HepG2 (cell line): Measurements from ENCODE around the gene SMYD2. TPM values are rescaled to one million over a fixed set of nuclear protein-coding genes. Genes with fewer than 3 reads are reported as not detected.

Source experiments
- CREM ChIP-seq, 2 experiments: sonication (generic) in 1 of 2; formaldehyde crosslinking in 1 of 2; IDR thresholded peaks; 2 replicates each; pipeline versions ENCODE4 v1.4.0 to v1.6.1; 2016 to 2020; ENCODE audit warnings: antibody characterized with exemption in 1 of 2, mild to moderate bottlenecking in 1 of 2, missing genetic modification reagents in 1 of 2
- HNF4A ChIP-seq: sonication (generic); formaldehyde crosslinking; IDR thresholded peaks from 2 replicates; pipeline ENCODE4 v1.4.0; 2020; ENCODE audit warnings: missing genetic modification reagents
- NFE2 ChIP-seq: sonication (generic); formaldehyde crosslinking; IDR thresholded peaks from 2 replicates; pipeline ENCODE4 v1.4.0; 2020; ENCODE audit warnings: missing genetic modification reagents
- NONO ChIP-seq, 2 experiments: fragments of 450-650 bp in 1 of 2; sonication (generic) in 1 of 2; formaldehyde crosslinking in 1 of 2; IDR thresholded peaks in 1 of 2; conservative IDR thresholded peaks in 1 of 2; 2 replicates each; pipeline versions ENCODE4 v1.6.1 to v1.8.0; 2017 to 2022; ENCODE audit warnings: mild to moderate bottlenecking in 1 of 2, missing genetic modification reagents in 1 of 2, moderate library complexity in 1 of 2
- SOX13 ChIP-seq, 3 experiments: fragments of 450-650 bp in 1 of 3; sonication (generic) in 1 of 3; formaldehyde crosslinking in 1 of 3; IDR thresholded peaks in 2 of 3; conservative IDR thresholded peaks in 1 of 3; 2 replicates each; pipeline versions ENCODE4 v1.5.0 to v1.6.1; 2016 to 2020; ENCODE audit warnings: antibody characterized with exemption in 1 of 3, mild to moderate bottlenecking in 1 of 3, missing compliant biosample characterization in 1 of 3, missing genetic modification reagents in 1 of 3, moderate library complexity in 1 of 3
- SRSF4 ChIP-seq: fragments of 200-400 bp; formaldehyde crosslinking; IDR thresholded peaks from one replicate; pipeline ENCODE4 v1.6.1; 2018; ENCODE audit warnings: mild to moderate bottlenecking, low read depth, low read length, moderate library complexity; ENCODE audit not compliant: poor library complexity, severe bottlenecking
- ZBTB38 ChIP-seq: sonication (generic); formaldehyde crosslinking; IDR thresholded peaks from 2 replicates; pipeline ENCODE4 v1.5.1; 2020; ENCODE audit warnings: mild to moderate bottlenecking, missing genetic modification reagents
- ZNF747 ChIP-seq: sonication (generic); formaldehyde crosslinking; IDR thresholded peaks from 2 replicates; pipeline ENCODE4 v1.8.1; 2023; ENCODE audit warnings: missing genetic modification reagents, mild to moderate bottlenecking, borderline replicate concordance
- polyA plus RNA-seq, 8 experiments: library from polyadenylated mRNA; depleted of rRNA in 3 of 8; stranded (reverse) in 7 of 8; unstranded in 1 of 8; fragments of >200 nt; fragmentation: Illumina TruSeq in 4 of 8; extraction: Trizol in 4 of 8; gene quantifications; 2 replicates each; pipeline versions ENCODE4 v1.2.1 to v1.2.3, GENCODE V29; 2011 to 2016; ENCODE audit warnings: low read depth in 4 of 8, missing spikeins in 1 of 8, mixed read lengths in 1 of 8; ENCODE audit not compliant: insufficient read depth in 1 of 8
- total RNA-seq, 5 experiments: library from RNA; depleted of rRNA; stranded (reverse); fragments of >200 nt; fragmentation: Illumina TruSeq; extraction: Trizol; gene quantifications; 2 replicates each; pipeline ENCODE4 v1.2.3, GENCODE V29; 2016; ENCODE audit warnings: low read depth in 1 of 5
- TF ChIP-seq, protein P1 (sequence below): sonication (generic); formaldehyde crosslinking; IDR thresholded peaks from 2 replicates; pipeline ENCODE4 v1.5.1; 2020; ENCODE audit warnings: missing genetic modification reagents, mild to moderate bottlenecking, borderline replicate concordance
- TF ChIP-seq, protein P2 (sequence below): fragments of 450-650 bp; IDR thresholded peaks from 2 replicates; pipeline ENCODE4 v1.6.1; 2016
- TF ChIP-seq, protein P3 (sequence below): sonication (generic); formaldehyde crosslinking; IDR thresholded peaks from 2 replicates; pipeline ENCODE4 v1.5.1; 2020; ENCODE audit warnings: missing genetic modification reagents, mild to moderate bottlenecking, borderline replicate concordance

The SMYD2 gene
- total and polyA plus RNA-seq, 2 of the 13 experiments (the other 11 are each of a cell fraction or from before 2014, with no cell fraction given) = 72.7 to 139 TPM

DNA sequence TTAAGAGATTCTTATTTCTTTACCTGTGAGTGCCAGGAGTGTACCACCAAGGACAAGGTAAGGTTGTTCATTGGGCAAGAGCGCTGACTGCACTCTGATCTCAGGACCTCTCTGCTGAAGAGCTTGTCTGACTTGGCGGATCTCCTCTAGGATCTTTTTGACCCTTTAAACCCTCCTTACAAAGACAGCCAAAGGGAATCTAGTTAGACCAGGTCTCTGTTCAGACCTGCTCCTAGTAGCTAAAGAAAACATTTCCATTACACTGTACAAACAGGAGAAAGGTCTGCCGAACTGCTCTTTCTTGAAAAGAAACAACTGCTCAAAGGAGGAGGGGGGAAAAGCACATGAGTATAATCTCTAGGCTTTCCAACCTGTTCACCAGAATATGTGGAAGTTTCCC lies 49.3 kb downstream of the SMYD2 start (continued):
- TF ChIP-seq, protein P1, sequence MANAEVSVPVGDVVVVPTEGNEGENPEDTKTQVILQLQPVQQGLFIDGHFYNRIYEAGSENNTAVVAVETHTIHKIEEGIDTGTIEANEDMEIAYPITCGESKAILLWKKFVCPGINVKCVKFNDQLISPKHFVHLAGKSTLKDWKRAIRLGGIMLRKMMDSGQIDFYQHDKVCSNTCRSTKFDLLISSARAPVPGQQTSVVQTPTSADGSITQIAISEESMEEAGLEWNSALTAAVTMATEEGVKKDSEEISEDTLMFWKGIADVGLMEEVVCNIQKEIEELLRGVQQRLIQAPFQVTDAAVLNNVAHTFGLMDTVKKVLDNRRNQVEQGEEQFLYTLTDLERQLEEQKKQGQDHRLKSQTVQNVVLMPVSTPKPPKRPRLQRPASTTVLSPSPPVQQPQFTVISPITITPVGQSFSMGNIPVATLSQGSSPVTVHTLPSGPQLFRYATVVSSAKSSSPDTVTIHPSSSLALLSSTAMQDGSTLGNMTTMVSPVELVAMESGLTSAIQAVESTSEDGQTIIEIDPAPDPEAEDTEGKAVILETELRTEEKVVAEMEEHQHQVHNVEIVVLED = no peak
- TF ChIP-seq CREM (IDR thresholded peaks at IDR 0.05) (no peak), CREM (CRISPR knock-in tag; IDR thresholded peaks at IDR 0.05) (no peak), NFE2 (CRISPR knock-in tag) (no peak), HNF4A (CRISPR knock-in tag) (no peak), ZNF747 (CRISPR knock-in tag) (no peak), ZBTB38 (no peak), SOX13 (IDR thresholded peaks at IDR 0.05) (no peak), SOX13 (CRISPR knock-in tag; conservative IDR thresholded peaks at IDR 0.05 in 1 of 2, IDR thresholded peaks at IDR 0.05 in 1 of 2) (no peak), NONO (IDR thresholded peaks at IDR 0.05) (no peak), NONO (CRISPR knock-in tag; conservative IDR thresholded peaks at IDR 0.05) (no peak), SRSF4 (no peak)
- TF ChIP-seq, protein P2, sequence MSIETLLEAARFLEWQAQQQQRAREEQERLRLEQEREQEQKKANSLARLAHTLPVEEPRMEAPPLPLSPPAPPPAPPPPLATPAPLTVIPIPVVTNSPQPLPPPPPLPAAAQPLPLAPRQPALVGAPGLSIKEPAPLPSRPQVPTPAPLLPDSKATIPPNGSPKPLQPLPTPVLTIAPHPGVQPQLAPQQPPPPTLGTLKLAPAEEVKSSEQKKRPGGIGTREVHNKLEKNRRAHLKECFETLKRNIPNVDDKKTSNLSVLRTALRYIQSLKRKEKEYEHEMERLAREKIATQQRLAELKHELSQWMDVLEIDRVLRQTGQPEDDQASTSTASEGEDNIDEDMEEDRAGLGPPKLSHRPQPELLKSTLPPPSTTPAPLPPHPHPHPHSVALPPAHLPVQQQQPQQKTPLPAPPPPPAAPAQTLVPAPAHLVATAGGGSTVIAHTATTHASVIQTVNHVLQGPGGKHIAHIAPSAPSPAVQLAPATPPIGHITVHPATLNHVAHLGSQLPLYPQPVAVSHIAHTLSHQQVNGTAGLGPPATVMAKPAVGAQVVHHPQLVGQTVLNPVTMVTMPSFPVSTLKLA = no peak
- TF ChIP-seq, protein P3, sequence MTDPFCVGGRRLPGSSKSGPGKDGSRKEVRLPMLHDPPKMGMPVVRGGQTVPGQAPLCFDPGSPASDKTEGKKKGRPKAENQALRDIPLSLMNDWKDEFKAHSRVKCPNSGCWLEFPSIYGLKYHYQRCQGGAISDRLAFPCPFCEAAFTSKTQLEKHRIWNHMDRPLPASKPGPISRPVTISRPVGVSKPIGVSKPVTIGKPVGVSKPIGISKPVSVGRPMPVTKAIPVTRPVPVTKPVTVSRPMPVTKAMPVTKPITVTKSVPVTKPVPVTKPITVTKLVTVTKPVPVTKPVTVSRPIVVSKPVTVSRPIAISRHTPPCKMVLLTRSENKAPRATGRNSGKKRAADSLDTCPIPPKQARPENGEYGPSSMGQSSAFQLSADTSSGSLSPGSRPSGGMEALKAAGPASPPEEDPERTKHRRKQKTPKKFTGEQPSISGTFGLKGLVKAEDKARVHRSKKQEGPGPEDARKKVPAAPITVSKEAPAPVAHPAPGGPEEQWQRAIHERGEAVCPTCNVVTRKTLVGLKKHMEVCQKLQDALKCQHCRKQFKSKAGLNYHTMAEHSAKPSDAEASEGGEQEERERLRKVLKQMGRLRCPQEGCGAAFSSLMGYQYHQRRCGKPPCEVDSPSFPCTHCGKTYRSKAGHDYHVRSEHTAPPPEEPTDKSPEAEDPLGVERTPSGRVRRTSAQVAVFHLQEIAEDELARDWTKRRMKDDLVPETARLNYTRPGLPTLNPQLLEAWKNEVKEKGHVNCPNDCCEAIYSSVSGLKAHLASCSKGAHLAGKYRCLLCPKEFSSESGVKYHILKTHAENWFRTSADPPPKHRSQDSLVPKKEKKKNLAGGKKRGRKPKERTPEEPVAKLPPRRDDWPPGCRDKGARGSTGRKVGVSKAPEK (CRISPR knock-in tag) = no peak
